PFSK-1 (cell line): ENCODE measurements around the gene SLC2A4.

ENCODE experiments used
- POLR2AphosphoS5 ChIP-seq: IDR thresholded peaks from 2 replicates; pipeline ENCODE4 v1.6.1; 2012; ENCODE audit warnings: low read depth, mild to moderate bottlenecking, control low read depth, low read length, moderate library complexity
- SIN3A ChIP-seq: IDR thresholded peaks from 2 replicates; pipeline ENCODE4 v1.6.1; 2012; ENCODE audit warnings: mild to moderate bottlenecking, low read length, moderate library complexity, borderline replicate concordance; ENCODE audit not compliant: insufficient read depth
- TAF1 ChIP-seq: IDR thresholded peaks from 2 replicates; pipeline ENCODE4 v1.6.1; 2012; ENCODE audit warnings: low read length, control low read depth, borderline replicate concordance; ENCODE audit not compliant: insufficient read depth
- TF ChIP-seq, protein P1 (sequence below), 2 experiments: IDR thresholded peaks; 2 replicates each; pipeline versions ENCODE4 v1.6.1 to v1.8.0; 2011 to 2012; ENCODE audit warnings: low read depth in 2 of 2, low read length in 2 of 2, control low read depth in 1 of 2, inconsistent platforms in 1 of 2, mild to moderate bottlenecking in 1 of 2, moderate library complexity in 1 of 2; ENCODE audit not compliant: insufficient read depth in 1 of 2

DNA sequence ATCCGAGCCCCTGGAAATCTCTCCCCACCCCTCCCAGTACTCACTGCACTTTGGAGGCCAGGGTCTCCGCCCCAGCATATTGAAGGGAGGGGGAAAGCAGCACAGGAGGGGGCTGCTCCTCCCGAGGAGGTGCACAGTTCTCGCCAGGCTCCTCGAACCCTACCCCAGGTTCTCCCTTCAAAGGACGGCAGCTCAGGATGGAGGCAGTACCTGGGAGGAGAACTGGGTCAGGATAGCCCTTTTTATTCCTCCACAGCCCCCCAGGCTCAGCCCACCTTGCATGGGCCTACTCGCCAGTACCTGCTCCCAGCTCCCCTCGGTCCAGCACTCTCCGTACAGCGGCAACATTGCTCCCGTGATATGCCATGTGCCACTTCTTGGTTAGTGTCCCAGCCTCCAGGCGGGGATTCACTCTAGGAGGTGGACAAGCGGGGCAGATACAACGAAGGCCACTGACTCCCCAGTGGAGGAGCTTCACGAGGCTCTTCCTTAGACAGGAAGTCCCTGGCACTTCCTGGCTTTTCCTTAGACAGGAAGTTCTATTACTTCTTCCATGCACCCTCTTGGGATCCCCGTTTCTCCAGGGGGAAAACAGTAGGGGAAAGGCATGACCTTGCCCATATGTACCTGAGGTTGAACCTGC, 35.8 kb downstream of the SLC2A4 start:
- TF ChIP-seq POLR2AphosphoS5 (no peak), TAF1 (no peak), SIN3A (no peak)
- TF ChIP-seq, protein P1, sequence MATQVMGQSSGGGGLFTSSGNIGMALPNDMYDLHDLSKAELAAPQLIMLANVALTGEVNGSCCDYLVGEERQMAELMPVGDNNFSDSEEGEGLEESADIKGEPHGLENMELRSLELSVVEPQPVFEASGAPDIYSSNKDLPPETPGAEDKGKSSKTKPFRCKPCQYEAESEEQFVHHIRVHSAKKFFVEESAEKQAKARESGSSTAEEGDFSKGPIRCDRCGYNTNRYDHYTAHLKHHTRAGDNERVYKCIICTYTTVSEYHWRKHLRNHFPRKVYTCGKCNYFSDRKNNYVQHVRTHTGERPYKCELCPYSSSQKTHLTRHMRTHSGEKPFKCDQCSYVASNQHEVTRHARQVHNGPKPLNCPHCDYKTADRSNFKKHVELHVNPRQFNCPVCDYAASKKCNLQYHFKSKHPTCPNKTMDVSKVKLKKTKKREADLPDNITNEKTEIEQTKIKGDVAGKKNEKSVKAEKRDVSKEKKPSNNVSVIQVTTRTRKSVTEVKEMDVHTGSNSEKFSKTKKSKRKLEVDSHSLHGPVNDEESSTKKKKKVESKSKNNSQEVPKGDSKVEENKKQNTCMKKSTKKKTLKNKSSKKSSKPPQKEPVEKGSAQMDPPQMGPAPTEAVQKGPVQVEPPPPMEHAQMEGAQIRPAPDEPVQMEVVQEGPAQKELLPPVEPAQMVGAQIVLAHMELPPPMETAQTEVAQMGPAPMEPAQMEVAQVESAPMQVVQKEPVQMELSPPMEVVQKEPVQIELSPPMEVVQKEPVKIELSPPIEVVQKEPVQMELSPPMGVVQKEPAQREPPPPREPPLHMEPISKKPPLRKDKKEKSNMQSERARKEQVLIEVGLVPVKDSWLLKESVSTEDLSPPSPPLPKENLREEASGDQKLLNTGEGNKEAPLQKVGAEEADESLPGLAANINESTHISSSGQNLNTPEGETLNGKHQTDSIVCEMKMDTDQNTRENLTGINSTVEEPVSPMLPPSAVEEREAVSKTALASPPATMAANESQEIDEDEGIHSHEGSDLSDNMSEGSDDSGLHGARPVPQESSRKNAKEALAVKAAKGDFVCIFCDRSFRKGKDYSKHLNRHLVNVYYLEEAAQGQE (IDR thresholded peaks at IDR 0.05; ENCODE audit: insufficient read depth in 1 of 2, low read depth in 2 of 2, low read length in 2 of 2): no peak
